ENCODE data around the gene FXYD4. TPM values are rescaled to one million over a fixed set of nuclear protein-coding genes. Genes with fewer than 3 reads are reported as not detected.
A peak's percentile ranks its signal among the peaks of the same experiment; 100 is the strongest.
"Not testable (repeated sequence)": the region's sequence is repeated elsewhere in the genome, so short reads cannot be mapped to it uniquely, and the experiment has no call there.

Gene FXYD4
- polyA plus RNA-seq, 3 donors: 0.49 to 1.8 TPM; not detected in 1

DNA sequence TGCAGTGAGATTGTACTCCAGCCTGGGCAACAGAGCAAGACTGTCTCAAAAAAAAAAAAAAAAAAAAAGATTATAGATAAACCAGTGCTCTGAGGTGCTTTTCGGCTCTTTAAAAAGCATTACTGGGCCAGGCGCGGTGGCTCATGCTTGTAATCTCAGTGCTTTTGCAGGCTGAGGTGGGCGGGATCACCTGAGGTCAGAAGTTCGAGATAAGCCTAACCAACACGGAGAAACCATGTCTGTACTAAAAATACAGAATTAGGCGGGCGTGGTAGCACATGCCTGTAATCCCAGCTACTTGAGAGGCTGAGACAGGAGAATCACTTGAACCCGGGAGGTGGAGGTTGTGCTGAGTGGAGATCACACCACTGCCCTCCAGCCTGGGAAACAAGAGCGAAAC, 44.1 kb downstream of the FXYD4 start:
- DNase-seq: no peak

DNA sequence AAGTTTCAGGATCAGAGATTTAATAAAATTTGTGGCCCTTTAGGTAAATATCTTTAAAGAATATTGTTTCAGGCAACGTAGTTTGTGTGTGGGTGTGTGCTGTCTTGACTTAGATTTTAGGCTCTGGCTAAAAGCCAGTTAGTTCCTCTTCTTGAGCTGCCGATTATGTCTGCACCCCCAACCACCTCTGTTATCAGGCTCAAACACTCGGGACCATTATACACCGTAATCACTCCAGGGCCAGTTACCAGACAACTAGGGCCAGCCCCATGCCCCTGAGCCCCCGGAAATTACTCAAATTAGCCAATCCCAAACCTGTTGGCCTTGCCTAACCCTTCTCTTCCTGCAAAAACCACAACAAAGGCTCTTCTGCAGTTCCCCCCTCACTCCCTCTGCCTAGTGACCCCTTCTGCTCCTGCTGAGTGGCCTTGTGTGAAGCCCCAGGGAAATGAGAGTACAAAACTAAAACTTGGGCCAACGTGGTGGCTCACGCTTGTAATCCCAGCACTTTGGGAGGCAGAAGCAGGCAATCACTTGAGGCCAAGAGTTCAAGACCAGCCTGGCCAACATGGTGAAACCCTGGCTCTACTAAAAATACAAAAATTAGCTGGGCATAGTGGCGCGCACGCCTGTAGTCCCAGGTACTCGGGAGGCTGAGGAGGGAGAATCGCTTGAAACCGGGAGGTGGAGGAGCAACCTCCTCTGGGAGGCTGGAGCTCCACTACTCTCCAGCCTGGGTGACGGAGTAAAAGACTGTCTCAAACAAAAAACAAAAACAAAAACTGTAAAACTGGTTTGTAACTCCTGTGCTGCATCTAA, 46.7 kb downstream of the FXYD4 start:
- DNase-seq: no peak

DNA sequence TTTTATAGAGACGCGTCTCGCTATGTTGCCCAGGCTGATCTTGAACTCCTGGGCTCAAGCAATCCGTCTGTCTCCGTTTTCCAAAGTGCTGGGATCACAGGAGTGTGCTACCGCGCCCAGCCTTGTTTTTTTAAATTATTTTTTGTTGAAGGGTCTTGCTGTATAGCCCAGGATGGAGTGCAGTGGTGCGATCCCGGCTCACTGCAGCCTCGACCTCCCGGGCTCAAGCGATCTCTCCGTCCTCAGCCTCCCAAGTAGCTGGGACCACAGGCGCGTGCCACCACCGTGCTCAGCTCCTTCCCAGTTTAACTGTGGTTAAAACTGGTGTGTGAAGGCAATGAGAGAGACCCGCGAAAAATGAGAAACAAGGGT, 48.5 kb downstream of the FXYD4 start:
- no peak for DNase-seq

DNA sequence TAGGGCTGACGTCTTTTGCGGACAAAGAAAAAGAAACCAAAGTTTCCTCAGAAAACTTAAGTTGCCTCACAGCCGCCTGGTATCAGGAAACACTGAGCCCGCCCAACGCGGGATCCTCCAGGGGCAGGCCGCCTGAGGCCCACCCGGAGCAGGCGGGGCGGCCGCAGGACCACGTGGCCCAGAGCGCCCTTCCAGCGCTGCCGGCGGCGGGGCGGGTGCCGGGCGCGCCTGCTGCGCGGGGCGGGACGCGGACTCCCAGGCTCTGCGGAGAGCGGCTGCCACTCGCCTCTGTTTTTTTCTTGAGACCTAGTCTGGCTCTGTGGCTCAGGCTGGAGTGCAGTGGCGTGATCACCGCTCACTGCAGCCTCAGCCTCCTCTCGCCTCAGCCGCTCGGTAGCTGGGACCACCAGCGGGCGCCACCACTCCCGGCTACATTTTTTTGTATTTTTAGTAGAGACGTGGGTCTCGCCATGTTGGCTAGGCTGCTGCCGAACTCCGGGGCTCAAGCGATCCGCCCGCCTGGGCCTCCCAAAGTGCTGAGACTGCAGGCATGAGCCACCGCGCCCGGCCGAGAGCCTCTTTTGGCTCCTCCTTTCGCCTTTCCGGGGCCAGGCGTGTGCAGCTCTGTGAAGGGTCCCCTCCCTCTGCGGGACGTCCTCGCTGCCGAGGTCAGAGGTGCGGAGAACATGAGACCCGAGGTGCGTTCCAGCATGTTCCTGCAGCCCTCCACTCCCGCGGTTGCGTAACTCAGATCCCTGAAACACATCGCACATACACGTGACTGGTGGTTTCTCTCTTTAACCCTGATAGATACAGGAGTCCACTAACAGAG, 49.1 kb downstream of the FXYD4 start:
- DNase-seq: peak; percentile 83

DNA sequence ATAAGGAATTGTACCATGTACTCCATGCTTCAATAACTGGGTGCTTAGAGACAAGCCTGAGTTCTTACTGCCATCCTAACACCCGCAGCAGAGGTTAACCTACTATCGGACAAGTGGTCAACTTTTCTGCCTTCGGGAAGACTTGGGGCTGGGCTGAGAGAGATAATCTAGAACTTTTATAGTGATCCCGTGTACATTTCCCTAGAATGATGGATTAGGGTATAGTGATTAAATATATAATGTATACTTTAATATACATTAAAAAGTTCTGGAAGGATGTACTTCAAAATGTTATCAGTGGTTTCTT, 49.7 kb downstream of the FXYD4 start:
- no peak for DNase-seq

DNA sequence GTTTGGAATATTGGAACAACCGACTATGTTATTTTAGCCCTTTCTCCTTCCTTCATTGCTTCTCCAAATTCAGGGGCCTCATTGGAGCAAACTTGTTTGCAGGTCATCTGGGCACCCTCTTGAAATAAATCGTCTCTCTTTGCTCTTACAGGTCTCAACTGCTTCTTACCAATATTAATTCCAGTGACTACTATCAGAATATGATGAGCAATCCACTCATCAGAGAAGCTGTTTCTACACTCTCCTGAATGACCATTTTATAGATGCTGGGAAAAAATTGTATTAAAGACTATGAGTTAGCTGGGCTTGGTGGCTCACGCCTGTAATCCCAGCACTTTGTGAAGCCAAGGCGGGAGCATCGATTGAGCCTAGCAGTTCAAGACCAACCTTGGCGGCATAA, 50.1 kb downstream of the FXYD4 start:
- no peak for DNase-seq

DNA sequence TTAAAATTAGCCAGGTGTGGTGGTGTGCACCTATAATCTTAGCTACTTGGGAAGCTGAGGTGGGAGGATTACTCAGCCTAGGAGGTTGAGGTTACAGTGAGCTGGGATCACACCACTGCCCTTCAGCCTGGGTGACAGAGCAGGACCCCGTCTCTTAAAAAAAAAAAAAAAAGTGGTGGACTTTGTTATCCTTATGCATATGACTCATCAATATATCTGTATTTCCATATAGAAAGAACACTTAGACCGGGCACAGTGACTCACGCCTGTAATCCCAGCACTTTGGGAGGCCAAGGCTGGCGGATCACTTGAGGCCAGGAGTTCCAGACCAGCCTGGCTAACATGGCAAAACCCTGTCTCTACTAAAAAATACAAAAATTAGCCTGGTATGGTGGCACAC, 50.5 kb downstream of the FXYD4 start:
- DNase-seq: not testable (repeated sequence)

DNA sequence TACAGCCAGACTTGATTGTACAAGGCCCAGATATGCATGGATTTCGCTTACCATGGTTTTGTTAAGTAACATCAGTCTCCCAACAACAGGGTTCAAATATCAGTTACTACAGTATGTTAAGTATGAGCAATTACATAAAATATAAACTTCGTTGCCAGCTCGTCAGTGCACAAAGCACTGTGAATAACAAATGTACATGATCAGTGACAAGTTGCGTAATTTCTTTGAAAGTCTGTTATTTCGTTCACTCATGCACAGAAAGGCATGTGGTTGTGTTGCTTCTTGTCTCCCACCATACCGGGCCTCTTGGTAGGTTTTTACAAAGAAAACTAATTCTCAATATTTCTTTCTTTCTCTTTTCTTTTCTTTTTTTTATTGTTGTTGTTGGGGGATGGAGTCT, 53.0 kb downstream of the FXYD4 start:
- no peak for DNase-seq

Other genes starting within 250 kb of the FXYD4 start
- 10 to 100 TPM; 16.4 to 21.3 (median 18.3) TPM for gene CSGALNACT2, start 233.2 kb upstream of the FXYD4 start, polyA plus RNA-seq (ENCODE audit: insufficient read length in 3 of 3)
- 1 to 10 TPM; 1.2 to 1.6 (median 1.3) TPM for gene RASGEF1A, start 104.6 kb upstream of the FXYD4 start, polyA plus RNA-seq (ENCODE audit: insufficient read length in 3 of 3)
- 100 to 1,000 TPM; 207 to 237 (median 223) TPM for gene HNRNPF, start 37.5 kb downstream of the FXYD4 start, polyA plus RNA-seq (ENCODE audit: insufficient read length in 3 of 3)
- 10 to 100 TPM in 2 of 3 donors, 1 to 10 TPM in 1; 9.2 to 14.7 (median 14.2) TPM for gene ZNF487, start 65.5 kb downstream of the FXYD4 start, polyA plus RNA-seq (ENCODE audit: insufficient read length in 3 of 3)
- gene ZNF239, start 203.0 kb downstream of the FXYD4 start, polyA plus RNA-seq (ENCODE audit: insufficient read length in 3 of 3): 10 to 100 TPM; 11.7 to 13.6 (median 13.6) TPM
- 1 to 10 TPM; 4.2 to 5.8 (median 5.1) TPM for gene ZNF485, start 234.8 kb downstream of the FXYD4 start, polyA plus RNA-seq (ENCODE audit: insufficient read length in 3 of 3)